Measurements from ENCODE around the gene HDAC10. TPM values are rescaled to one million over a fixed set of nuclear protein-coding genes. Genes with fewer than 3 reads are reported as not detected.

The HDAC10 gene
- total RNA-seq, 4 donors from 2014 or later = 36.4 to 60.7 (median 45.7) TPM

- 46 to 59% methylated on average over 21 to 22 of the region's 26 CpGs for WGBS, 2 donors
- no peak for DNase-seq (ENCODE audit: low spot score in 2 of 2)
- TF ChIP-seq POLR2A (IDR thresholded peaks at IDR 0.05) (no peak), CTCF (IDR thresholded peaks at IDR 0.05) (no peak)
- H3K4me3 ChIP-seq (ENCODE audit: low read depth, poor library complexity, severe bottlenecking) = no peak overlapping the region
- intact Hi-C loops (cut with DNase I; ENCODE audit: low total_unique reads) = loop anchor here (10.0 kb wide), 1 partner anchor 53 kb away; the partner anchor contains the start of gene DENND6B
Measured at GRCh38 chr22:50272044-50272802, 21.2 kb upstream of the HDAC10 start.

DNA sequence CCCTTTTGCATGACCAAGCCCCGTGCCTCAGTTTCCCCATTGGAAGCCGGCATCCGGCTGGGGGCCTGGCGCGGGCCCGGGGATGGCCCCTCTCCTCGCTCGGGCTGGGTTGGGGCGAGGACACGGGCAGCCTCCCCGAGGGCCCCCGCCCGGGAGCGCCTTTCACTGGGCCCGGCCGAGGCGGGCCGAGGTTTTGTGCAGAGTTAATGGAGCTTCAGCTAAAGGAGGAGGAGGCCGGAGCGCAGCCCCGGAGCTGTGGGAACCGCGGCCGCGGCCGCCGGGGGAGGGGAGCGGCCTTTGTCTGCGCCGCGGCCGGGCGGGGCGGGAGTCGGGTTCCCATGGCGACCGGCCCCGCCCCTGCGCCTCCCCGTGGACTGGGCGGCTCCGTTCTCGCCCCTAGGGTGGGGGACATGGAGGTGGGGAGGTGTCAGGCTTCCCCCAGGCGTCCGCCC is 20.5 kb upstream of the HDAC10 start:
- intact Hi-C loops (cut with DNase I; ENCODE audit: low total_unique reads) = loop anchor here (10.0 kb wide), 1 partner anchor 53 kb away; the partner anchor contains the start of gene DENND6B

GRCh38 chr22:50270666-50271394 is 19.8 kb upstream of the HDAC10 start:
- peak overlapping the region; percentile 24 for H3K4me3 ChIP-seq (ENCODE audit: low read depth, poor library complexity, severe bottlenecking)
- DNase-seq (ENCODE audit: low spot score in 2 of 2) = peak in 1 of 2 donors; percentile 93
- TF ChIP-seq POLR2A (IDR thresholded peaks at IDR 0.05) = no peak
- 1 to 2% methylated on average over 39 to 53 of the region's 53 CpGs for WGBS, 2 donors
- intact Hi-C loops (cut with DNase I; ENCODE audit: low total_unique reads) = loop anchor here (10.0 kb wide), 1 partner anchor 54 kb away; the partner anchor contains the start of gene DENND6B

More for the DNA sequence above, 20.5 kb upstream of the HDAC10 start:
- no peak overlapping the region for H3K4me3 ChIP-seq (ENCODE audit: low read depth, poor library complexity, severe bottlenecking)
- TF ChIP-seq CTCF (IDR thresholded peaks at IDR 0.05) = no peak
- TF ChIP-seq POLR2A (IDR thresholded peaks at IDR 0.05) = no peak
- no peak for DNase-seq (ENCODE audit: low spot score in 2 of 2)
- WGBS, 2 donors = 0 to 1% methylated on average over 3 to 22 of the region's 45 CpGs

- intact Hi-C loops (cut with DNase I; ENCODE audit: low total_unique reads) = loop anchor here (10.0 kb wide), 1 partner anchor 55 kb away; the partner anchor contains the start of gene DENND6B
- no peak for DNase-seq (ENCODE audit: low spot score in 2 of 2)
- TF ChIP-seq CTCF (IDR thresholded peaks at IDR 0.05) (no peak), POLR2A (IDR thresholded peaks at IDR 0.05) (no peak)
- WGBS, 2 donors = 0 to 2% methylated on average over 35 to 40 of the region's 92 CpGs
- H3K4me3 ChIP-seq (ENCODE audit: low read depth, poor library complexity, severe bottlenecking) = peak within 1 kb of the TSS; percentile 24
Measured at GRCh38 chr22:50269970-50270665, 19.1 kb upstream of the HDAC10 start, which contains the start of gene MAPK11. Gene MAPK11, minus strand, starts transcription at chr22:50270380. Its CDS starts 88 bp downstream, at chr22:50270292.

DNA sequence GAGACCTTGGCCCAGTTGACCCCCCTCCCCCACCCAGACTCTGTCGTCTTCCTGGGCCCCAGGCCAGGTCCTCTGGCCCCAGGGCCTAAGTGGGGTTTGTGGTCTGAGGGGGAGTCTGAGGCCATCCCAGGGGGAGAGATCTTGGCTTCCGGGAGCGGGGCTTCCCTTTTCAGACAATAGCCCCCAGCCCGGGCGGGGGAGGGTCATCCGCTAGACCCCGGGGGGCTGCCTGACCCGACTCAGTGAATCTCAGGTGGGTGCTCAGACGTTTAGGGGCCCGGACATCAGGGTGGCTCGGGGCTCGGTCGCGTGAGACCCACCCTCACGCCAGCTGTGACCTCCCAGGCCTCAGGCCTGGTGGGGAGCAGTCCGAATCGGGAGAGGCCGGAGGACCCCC is 18.5 kb upstream of the HDAC10 start:
- TF ChIP-seq POLR2A (IDR thresholded peaks at IDR 0.05) (no peak), CTCF (IDR thresholded peaks at IDR 0.05) (no peak)
- no peak overlapping the region for H3K4me3 ChIP-seq (ENCODE audit: low read depth, poor library complexity, severe bottlenecking)
- no peak for DNase-seq (ENCODE audit: low spot score in 2 of 2)
- WGBS, 2 donors = 2 to 14% methylated on average over 15 to 17 of the region's 18 CpGs
- intact Hi-C loops (cut with DNase I; ENCODE audit: low total_unique reads) = no loop called here
